Frontal cortex (tissue), 4 donors: ENCODE data around the gene NIM1K. TPM values are rescaled to one million over a fixed set of nuclear protein-coding genes. Genes with fewer than 3 reads are reported as not detected.
"Not testable (repeated sequence)": the region's sequence is repeated elsewhere in the genome, so short reads cannot be mapped to it uniquely, and the experiment has no call there.

Experiments
- DNase-seq, 2 donors: peaks; one replicate each; pipeline ENCODE4 v3.0.0; 2012; ENCODE audit warnings: low spot score in 2 of 2
- FAIRE-seq: peaks from 2 replicates; lab custom pipeline; 2012; peaks lifted over from hg19 to GRCh38; lab: Jason Lieb, UNC
- total RNA-seq: library from RNA; depleted of rRNA; stranded (reverse); fragments of >200 nt; gene quantifications from one replicate; pipeline ENCODE4 v1.2.3, GENCODE V29; 2014
- donor health status: control.
- donor health status: control.
- donor health status: control.

The NIM1K gene
- total RNA-seq, 1 donor from 2014 or later: 8.2 TPM

DNA sequence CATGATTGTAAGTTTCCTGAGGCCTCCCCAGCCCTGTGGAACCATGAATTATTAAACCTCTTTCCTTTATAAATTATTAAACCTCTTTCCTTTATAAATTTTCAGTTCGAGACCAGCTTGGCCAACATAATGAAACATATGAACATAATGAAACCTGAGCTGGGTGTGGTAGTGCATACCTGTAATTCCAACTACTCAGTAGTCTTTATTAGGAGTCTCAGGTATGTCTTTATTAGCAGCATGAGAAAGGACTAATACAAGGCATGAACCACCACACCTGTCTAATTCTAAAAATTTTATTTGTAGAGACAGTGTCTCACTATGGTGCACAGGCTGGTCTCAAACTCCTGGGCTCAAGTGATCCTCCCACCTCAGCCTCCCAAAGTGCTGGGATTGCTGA lies 27.1 kb downstream of the NIM1K start:
- FAIRE-seq (no peak), DNase-seq (no peak)

DNA sequence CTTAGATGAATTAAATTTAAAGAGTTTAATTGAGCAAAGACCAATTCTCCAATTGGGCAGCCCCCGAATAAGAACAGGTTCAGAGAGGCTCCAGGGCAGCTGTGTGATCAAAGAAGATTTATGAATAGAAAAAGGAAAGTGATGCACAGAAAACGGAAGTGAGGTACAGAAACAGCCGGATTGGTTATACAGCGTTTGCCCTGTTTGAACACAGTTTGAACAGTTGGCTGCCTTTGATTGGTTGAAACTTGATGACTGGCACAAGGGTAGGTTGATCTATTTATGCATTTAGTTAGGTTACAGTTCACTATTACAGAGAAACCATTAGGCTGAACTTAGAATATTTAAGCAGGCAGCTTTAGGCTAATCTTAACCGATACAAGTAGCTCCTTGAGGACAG lies 29.5 kb downstream of the NIM1K start:
- FAIRE-seq (no peak), DNase-seq (no peak)

DNA sequence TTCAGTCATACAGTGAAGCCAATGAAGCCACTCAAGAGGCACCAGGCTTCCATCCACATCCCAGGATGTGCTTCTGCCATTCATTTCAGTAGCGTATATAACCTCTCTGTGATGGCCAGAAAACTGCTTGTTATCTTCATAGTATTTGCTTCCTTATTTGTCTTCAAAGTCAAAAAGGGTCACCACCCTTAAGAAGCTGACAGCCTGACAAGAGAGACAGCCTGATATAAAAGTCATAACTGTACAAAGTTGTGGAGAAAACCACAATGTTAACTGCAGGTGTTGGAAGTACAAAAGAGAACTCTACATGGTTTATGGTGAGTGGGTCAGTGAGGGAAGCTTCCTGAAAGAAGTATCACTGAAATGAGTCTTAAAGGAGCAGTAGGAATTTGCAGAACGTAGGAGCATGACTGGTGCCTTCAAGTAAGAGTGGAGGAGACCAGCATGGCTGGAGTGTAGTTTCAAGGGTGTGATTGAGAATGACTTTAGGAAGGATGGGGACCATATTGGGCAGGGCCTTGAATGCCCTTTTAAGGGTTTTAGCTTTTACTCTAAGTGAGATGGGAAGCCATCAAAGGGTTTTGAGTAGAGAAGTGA lies 33.7 kb downstream of the NIM1K start:
- no peak for DNase-seq
- FAIRE-seq: no peak

DNA sequence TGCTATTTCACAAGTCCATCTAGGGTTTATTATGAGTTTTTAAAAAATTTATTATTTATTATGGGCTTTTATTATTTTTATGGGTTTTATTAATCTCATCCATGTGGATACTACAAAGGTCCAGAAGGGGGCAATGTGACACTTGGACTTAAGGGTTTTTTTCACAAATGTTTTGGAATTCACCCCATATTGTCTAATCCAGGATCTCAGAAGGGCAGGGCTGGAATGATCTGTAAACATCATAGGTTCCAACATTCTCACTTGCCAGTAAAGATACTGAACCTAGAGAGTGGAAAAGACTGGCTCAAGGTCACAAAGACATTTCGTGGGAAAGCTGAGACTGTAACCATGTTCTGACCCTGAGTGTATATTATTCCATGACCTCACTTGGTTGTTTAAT lies 35.6 kb downstream of the NIM1K start:
- no peak for DNase-seq
- no peak for FAIRE-seq

DNA sequence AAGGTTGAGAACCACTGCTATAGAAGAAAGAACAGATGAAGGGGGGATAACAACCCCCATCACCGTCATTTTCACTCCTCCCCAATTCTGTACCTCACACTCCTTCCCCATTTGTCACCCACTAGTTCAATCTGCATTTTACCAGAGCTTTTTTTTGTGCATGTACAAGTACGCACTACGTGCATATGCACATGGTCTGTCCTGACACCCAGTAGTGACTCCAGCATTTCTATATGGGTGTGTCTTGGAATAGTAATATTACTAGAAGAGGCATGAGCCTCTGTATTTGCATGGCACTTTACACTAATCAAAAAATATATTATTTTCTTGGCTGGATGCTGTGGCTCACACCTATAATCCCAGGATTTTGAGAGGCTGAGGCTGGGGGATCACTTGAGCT lies 38.7 kb downstream of the NIM1K start:
- DNase-seq: no peak
- FAIRE-seq: no peak

DNA sequence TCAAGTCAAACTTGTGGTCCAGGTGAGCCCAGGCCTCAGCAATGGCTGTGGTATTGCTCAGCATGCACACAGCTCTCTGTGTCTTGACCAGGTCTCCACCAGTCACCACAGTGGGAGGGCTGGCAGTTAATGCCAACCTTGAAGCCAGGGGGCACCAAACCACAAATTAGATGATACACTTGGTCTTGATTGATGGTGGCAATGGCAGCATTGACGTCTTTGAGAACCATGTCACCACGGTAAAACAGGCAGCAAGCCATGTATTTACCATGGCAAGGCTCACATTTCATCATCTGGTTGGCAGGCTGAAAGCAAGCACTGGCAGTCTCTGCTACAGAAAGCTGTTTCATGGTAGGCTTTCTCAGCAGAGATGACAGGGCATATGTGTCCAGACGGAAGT lies 40.0 kb downstream of the NIM1K start:
- no peak for FAIRE-seq
- no peak for DNase-seq

DNA sequence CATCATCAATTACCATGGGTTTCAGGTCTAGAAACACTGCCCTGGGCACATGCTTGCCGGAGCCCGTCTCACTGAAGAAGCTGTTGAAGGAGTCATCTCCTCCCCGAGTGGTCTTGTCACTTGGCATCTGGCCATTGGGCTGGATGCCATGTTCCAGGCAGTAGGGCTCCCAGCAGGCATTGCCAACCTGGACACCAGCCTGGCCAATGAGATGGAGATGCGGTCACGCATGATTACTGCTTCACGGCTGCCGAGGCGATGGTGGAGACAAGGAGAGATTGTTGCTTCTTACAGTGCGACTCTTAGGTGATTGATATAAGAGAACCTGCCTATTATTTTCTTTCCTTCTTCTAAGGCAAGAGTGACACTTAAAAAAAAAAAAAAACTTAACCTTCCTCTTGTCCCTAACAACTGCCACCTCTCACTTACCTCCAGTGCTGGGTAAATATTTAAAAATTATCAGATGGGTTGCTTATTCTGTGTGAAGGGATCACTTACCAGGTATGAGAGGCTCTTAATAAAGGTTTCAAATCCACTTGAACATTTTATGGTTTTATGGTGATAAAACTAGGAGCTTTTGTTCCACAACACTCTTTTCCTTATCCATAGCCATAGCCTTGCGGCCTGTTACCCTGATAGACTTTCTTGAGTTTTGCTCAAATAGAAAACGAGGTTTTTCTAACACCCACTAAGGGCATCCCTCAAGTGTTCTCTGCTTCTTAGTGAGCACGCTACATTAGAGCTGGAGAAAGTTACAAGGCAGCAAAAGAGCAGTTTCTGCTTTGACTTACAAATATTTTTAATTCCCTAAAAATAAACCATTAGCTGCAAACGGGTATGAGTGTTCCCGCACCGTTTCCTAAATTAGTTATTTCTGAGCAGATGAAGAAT lies 41.2 kb downstream of the NIM1K start:
- FAIRE-seq: no peak
- DNase-seq: no peak

DNA sequence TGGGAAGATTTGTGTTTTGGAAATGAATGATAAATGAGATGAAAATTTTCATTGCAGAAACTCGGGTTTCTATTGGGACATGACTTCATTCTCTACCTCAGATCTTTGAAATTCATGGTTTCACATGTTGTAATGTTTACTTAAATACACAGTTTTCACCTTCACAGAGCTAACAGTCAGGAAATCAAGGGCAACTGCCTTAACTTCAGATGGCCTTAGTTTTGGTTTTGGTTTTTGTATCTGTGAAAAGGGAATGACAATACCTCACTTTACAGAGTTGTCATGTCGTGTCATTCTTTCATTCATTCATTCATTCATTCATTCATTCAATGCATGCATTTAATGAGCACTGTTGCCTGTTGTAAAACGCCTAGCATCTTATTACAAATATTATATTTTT lies 41.9 kb downstream of the NIM1K start:
- DNase-seq (no peak), FAIRE-seq (no peak)

DNA sequence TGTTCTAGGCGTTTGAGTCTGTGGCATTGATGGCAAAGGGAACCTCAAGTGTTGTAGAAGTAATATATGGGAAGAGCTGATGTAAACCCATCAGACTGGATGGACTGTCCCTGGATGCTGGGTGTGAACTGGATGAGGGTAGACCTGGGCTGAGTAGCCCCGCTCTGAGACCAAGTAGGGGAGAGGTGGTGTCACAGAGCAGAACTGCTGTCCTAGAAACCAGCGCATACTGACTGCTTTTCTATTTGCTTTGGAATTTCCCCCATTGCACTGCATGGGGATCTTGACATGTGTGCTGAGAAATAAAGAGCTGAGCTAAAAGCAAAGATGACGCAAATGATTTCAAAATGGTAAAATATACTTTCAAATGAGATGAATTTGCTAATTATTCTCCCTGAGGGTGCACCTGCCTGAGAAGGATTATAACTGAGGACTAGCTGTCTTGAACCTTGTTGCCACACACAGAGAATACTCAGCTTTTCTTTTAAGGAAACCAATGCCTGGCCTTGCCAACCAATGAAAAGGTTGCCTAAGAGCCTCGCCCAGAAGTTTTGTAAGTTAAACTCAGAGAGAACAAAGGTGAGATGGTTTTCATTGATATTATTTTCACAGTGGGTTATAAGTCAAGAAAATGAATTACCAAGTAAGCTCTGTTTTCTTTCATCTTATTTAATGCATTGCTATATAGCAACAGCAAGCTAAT lies 44.8 kb downstream of the NIM1K start:
- no peak for DNase-seq
- no peak for FAIRE-seq

DNA sequence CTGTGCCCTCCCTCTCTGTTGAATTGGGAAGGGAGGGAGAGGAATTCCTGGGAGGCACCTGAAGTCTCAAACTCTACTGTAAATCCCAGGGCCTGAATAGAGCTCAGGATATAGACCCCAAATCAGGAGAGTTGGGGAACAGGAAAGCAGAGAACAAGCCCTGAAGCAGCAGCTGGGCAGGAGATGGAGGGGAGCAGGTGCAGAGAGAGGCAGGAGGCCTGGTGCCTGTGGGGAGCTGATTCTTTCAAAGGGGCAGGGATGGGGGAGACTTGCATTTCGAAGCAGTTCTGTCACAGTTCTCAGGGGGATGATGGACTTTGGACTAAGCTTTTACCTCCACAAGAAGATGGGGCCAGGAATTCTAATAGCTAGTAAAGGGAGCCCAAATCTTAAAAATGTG lies 50.2 kb downstream of the NIM1K start:
- no peak for DNase-seq
- no peak for FAIRE-seq

DNA sequence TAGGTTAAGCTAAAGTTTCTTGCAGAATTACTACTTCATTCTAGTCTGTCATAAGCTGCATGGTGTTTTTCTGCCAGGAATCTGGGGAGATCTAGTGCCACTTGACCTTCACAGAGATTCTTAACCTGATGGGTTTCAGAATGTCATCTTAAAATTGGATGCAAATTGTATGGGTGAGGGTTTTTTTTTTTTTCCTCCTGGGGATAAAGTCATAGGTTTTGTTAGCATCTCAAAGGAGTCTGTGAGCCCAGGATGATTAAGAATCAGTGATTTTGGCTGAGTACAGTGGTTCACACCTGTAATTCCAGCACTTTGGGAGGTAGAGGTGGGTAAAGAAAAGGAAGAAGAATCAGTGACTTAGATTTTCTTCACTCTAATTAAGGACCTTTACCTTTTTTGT lies 51.2 kb downstream of the NIM1K start:
- no peak for DNase-seq
- FAIRE-seq: no peak

DNA sequence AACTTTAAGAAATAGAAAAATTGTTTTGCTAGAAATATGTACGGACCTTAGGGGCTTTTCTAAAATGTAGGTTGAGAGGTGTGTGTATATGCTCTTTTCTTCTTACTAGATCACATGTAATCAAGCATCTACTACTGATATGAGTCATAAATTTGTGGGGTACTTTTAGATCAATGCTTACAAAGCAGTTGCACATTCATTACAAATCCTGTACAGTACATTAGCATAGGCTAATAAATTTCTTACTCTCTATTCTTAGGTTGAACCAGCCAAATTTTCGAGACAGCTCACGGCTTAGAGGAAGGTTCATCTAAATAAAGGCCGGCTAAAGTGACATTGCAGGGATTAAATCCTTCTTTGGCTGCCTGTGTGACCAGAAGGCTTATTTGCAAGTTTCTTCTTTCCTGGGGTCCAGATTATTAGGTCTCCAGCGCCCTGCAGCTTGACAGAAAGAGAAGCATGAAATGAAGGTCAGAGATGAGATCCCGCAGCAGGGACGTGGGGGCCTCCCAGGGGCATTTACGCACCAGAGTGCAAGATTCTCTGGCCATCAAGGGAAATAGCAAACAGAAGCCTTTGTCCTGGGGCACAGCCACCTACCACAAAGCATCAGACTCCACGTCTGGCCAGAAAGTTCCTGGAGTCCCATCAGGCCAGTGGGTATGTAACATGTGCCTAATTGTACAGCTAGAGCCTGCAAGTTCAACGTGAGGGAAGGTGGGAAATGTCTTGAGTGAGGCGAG lies 53.0 kb downstream of the NIM1K start:
- DNase-seq: no peak
- FAIRE-seq: no peak

DNA sequence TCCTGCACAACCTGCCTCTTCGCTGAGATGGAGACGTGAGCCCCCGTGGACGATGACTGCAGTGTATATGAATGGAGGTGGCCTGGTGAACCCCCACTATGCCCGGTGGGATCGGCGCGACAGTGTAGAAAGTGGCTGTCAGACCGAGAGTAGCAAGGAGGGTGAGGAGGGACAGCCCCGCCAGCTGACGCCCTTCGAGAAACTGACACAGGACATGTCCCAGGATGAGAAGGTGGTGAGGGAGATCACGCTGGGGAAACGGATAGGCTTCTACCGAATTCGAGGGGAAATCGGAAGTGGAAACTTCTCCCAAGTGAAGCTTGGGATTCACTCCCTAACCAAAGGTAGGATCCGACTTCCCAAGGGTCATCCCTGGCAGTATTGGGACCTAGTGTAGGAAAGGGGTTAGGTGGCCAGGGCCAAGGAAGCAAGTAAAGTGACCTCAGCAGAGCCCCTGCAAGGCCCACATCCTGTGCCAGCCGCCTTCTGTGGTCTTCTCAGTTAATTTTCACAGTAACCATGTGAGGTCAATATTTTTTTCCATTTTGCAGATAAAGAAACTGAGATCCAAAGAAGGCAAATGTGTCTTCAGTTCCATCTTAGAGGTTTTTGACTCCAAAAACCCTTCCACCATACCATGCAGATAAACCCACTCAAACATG lies 53.8 kb downstream of the NIM1K start:
- FAIRE-seq: no peak
- no peak for DNase-seq

DNA sequence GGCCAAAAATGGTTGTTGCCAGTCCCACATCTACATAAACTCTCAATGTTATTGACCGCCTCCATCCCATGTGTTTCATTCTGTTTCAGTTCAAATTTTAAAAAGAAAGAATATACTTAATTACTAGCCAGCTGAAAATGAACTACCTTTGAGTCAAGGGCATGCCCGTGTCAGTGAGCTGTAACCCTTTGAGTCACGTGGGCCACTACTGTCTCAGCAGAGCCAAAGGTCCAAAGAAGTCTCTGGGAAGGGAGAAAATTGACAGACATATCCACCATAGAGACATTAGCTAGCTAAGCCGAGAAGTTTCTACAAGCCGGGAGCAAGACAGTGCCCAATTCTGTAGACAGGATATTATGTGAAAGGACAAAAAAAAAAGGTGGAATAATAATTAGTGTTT lies 59.7 kb downstream of the NIM1K start:
- no peak for FAIRE-seq
- DNase-seq: no peak

DNA sequence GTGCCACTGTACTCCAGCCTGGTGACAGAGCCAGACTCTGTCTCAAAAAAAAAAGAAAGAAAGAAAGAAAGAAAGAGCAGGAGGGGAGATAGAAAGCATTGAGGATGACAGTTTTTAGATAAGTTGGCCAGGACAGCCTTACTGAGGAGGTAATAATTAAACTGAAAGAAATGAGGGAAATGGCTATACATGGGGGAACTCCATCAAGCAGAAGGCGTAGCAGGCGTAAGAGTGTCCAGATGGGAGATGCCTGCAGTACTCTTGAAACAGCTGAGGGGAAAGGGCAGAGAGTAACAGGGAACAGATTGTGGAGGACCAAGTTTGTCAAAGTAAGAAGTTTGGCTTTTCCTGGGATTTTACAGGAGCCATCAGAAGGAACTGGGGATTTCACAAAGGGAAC lies 63.7 kb downstream of the NIM1K start:
- no peak for FAIRE-seq
- no peak for DNase-seq

DNA sequence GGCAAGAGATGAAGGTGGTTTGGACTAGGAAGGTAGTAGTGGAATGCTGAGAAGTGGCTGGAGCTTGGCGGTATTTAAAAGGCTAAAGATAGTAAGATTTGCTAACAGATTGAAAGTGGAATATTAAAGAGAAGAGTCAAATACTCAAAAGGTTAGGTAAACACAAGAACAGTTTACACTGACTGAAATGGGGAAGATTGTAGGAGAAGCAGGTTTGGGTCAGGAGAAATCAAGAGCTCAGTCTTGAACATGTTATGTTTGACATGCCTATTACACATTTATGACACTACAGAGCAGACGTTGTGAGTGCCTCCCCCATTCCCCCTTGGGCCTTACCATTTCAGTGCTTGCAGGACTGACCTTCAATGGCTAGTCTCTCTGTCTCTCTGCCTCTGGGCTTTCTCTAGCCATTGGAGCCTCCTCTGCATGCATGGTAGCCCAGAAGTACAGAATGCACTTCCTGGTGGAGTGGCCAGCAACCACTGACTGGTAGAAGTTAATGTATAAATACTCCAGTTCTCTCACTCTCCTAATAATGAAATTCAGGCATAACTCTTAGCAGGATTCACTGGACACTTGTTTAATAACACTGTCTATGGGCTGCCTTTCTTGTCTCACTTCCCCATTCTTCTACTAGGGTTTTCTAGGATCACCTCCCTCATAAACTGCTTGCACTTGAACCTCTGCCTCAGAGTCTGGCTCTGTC lies 64.4 kb downstream of the NIM1K start:
- FAIRE-seq (no peak), DNase-seq (no peak)

DNA sequence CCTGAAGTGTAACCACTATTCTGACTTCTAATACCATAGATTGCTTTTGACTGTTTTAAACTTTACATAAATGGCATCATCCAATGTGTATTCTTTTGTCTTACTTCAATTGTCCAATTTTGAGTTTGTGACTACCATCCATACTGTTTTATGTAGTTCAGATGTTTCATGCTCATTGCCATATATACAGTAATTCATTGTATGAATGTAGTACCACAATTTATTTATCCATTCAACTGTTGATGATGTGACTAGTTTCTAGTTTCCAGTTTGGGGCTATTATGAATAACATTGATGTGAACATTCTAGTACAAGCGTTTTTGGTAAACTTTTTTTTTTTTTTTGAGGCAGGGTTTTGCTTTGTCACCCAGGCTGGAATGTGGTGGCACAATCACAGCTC lies 66.1 kb downstream of the NIM1K start:
- DNase-seq (no peak), FAIRE-seq (no peak)

DNA sequence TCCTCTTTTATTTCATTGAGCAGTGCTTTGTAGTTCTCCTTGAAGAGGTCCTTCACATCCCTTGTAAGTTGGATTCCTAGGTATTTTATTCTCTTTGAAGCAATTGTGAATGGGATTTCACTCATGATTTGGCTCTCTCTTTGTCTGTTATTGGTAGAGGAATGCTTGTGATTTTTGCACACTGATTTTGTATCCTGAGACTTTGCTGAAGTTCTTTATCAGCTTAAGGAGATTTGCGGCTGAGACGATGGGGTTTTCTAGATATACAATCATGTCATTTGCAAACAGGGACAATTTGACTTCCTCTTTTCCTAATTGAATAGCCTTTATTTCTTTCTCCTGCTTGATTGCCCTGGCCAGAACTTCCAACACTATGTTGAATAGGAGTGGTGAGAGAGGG lies 70.2 kb downstream of the NIM1K start:
- not testable (repeated sequence) for FAIRE-seq, DNase-seq

DNA sequence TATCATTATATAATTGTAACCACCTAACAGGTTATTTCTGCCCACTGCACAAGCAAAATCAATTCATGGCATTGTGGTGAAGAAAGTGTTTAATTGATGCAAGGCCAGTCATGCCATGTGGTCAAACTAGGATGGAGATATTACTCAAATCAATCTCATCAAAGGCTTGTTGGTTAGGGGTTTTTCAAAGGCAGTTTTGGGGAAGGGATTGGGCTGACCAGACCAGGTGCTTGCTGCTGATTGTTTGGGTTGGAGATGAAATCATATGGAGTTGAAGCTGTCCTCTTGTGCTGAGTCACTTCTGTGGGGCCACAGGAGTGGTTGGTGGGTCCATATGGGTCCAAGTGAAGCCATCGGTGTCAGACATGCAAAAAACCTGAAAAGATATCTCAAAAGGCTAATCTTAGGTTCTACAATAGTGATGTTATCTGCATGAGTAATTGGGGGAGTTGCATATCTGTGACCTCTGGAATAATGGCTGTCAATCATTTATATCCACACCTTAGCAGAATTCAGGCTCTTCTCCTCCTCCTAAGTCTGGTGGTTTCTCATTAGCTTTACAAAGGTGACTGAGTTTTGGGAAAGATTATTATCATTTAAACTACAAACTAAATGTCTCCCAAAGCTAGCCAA lies 76.3 kb downstream of the NIM1K start:
- DNase-seq: no peak

More for the DNA sequence above, 76.3 kb downstream of the NIM1K start:
- no peak for FAIRE-seq
